BLaER1 treated with 17β-estradiol and CSF1 and Interleukin-3, amounts not matched to agents 10 nM and 100 nM (cell line): ENCODE data around the gene FGF10.

Source experiments
- H3K27ac ChIP-seq, 11 experiments: shearing (Covaris generic); formaldehyde crosslinking; 2 replicates each; pipeline ENCODE4 v1.8.1; 2022
- H3K27me3 ChIP-seq, 11 experiments: shearing (Covaris generic); formaldehyde crosslinking; 2 replicates each; pipeline ENCODE4 v1.8.1; 2022
- H3K36me3 ChIP-seq, 11 experiments: shearing (Covaris generic); formaldehyde crosslinking; 2 replicates each; pipeline ENCODE4 v1.8.1; 2022
- H3K4me1 ChIP-seq, 10 experiments: shearing (Covaris generic); formaldehyde crosslinking; 2 replicates each; pipeline ENCODE4 v1.8.1; 2022
- H3K4me2 ChIP-seq, 11 experiments: shearing (Covaris generic); formaldehyde crosslinking; 2 replicates each; pipeline ENCODE4 v1.8.1; 2022
- H3K4me3 ChIP-seq, 10 experiments: shearing (Covaris generic); formaldehyde crosslinking; 2 replicates each; pipeline ENCODE4 v1.8.1; 2022
- H3K9ac ChIP-seq, 11 experiments: shearing (Covaris generic); formaldehyde crosslinking; 2 replicates each; pipeline ENCODE4 v1.8.1; 2022
- H3K9me3 ChIP-seq, 11 experiments: shearing (Covaris generic); formaldehyde crosslinking; replicated peaks in 1 of 11; 2 replicates each; pipeline ENCODE4 v1.8.1; 2022
- H4K20me1 ChIP-seq, 11 experiments: shearing (Covaris generic); formaldehyde crosslinking; 2 replicates each; pipeline ENCODE4 v1.8.1; 2022
- Cebpa-rat ChIP-seq, 11 experiments: shearing (Covaris generic); IDR thresholded peaks; 2 replicates each; pipeline ENCODE4 v1.8.1; 2022

The FGF10 gene

GRCh38 chr5:44388321-44389089 is 715 bp downstream of the FGF10 start:
- Histone ChIP-seq H3K27ac (no peak overlapping the region), H3K4me2 (no peak overlapping the region), H4K20me1 (no peaks in the 10 kb centered on the region), H3K9me3 (peaks cover 0 to 11% (median 0%) of the 10 kb centered on the region in 11 experiments; a peak in 4 of 22 replicates), H3K27me3 (peaks cover 7 to 23% (median 13%) of the 10 kb centered on the region in 11 experiments; a peak in 14 of 22 replicates), H3K4me1 (peaks cover 0 to 42% (median 13%) of the 10 kb centered on the region in 10 experiments; a peak in 14 of 20 replicates), H3K9ac (no peak overlapping the region), H3K36me3 (no peaks in the 10 kb centered on the region), H3K4me3 (no peak overlapping the region)
- TF ChIP-seq Cebpa-rat (IDR thresholded peaks at IDR 0.05): no peak

- Histone ChIP-seq H3K36me3 (no peaks in the 10 kb centered on the region), H3K4me3 (no peak overlapping the region), H3K27me3 (peaks cover 7 to 23% (median 13%) of the 10 kb centered on the region in 11 experiments; a peak in 14 of 22 replicates), H3K27ac (no peak overlapping the region), H3K9ac (no peak overlapping the region), H3K9me3 (peaks cover 0 to 11% (median 0%) of the 10 kb centered on the region in 11 experiments; a peak in 4 of 22 replicates), H4K20me1 (no peaks in the 10 kb centered on the region), H3K4me2 (no peak overlapping the region), H3K4me1 (peaks cover 0 to 45% (median 13%) of the 10 kb centered on the region in 10 experiments; a peak in 14 of 20 replicates)
- no peak for TF ChIP-seq Cebpa-rat (IDR thresholded peaks at IDR 0.05)
Observed at GRCh38 chr5:44387921-44388320, 1.3 kb downstream of the FGF10 start.

- Histone ChIP-seq H3K27me3 (peaks cover 7 to 23% (median 13%) of the 10 kb centered on the region in 11 experiments; a peak in 14 of 22 replicates), H3K9ac (no peak overlapping the region), H3K27ac (no peak overlapping the region), H3K4me3 (no peak overlapping the region), H4K20me1 (no peaks in the 10 kb centered on the region), H3K36me3 (no peaks in the 10 kb centered on the region), H3K4me1 (peaks cover 0 to 45% (median 13%) of the 10 kb centered on the region in 10 experiments; a peak in 14 of 20 replicates), H3K9me3 (peaks cover 0 to 11% (median 0%) of the 10 kb centered on the region in 11 experiments; a peak in 4 of 22 replicates), H3K4me2 (peak overlapping the region in 3 of 11 experiments; percentile 25 to 41 (median 27); a peak in 6 of 22 replicates)
- no peak for TF ChIP-seq Cebpa-rat (IDR thresholded peaks at IDR 0.05)
Observed at GRCh38 chr5:44387406-44387805, 1.8 kb downstream of the FGF10 start.

- H3K4me1 ChIP-seq: peaks cover 0 to 40% (median 13%) of the 10 kb centered on the region in 10 experiments; a peak in 14 of 20 replicates
- H3K27me3 ChIP-seq: peaks cover 7 to 23% (median 13%) of the 10 kb centered on the region in 11 experiments; a peak in 14 of 22 replicates
- H3K9me3 ChIP-seq: peaks cover 0 to 11% (median 0%) of the 10 kb centered on the region in 11 experiments; a peak in 4 of 22 replicates
- H4K20me1 ChIP-seq: no peaks in the 10 kb centered on the region
- H3K4me2 ChIP-seq: peak overlapping the region in 8 of 11 experiments; percentile 13 to 90 (median 62); a peak in 15 of 22 replicates
- H3K9ac ChIP-seq: peak overlapping the region in 3 of 11 experiments; percentile 50 to 62 (median 54); a peak in 5 of 22 replicates
- H3K4me3 ChIP-seq: 0 out of 20 replicates have a peak overlapping the region, but pooled peaks of 1 of the 10 experiments have one; percentile 9
- TF ChIP-seq Cebpa-rat (IDR thresholded peaks at IDR 0.05): peak in 2 of 11 experiments; percentile 26 to 28; a peak in 1 of 22 replicates
- H3K36me3 ChIP-seq: no peaks in the 10 kb centered on the region
- peak overlapping the region in 9 of 11 experiments; percentile 14 to 83 (median 64); a peak in 15 of 22 replicates for H3K27ac ChIP-seq
Observed at GRCh38 chr5:44385291-44385900, 3.8 kb downstream of the FGF10 start.

GRCh38 chr5:44384816-44385215 is 4.4 kb downstream of the FGF10 start:
- H3K27ac ChIP-seq: peak overlapping the region in 9 of 11 experiments; percentile 14 to 83 (median 64); a peak in 15 of 22 replicates
- peaks cover 7 to 23% (median 13%) of the 10 kb centered on the region in 11 experiments; a peak in 14 of 22 replicates for H3K27me3 ChIP-seq
- TF ChIP-seq Cebpa-rat (IDR thresholded peaks at IDR 0.05): no peak

GRCh38 chr5:44382894-44383293 is 6.3 kb downstream of the FGF10 start:
- H3K27ac ChIP-seq: no peak overlapping the region
- H3K9ac ChIP-seq: no peak overlapping the region
- no peak for TF ChIP-seq Cebpa-rat (IDR thresholded peaks at IDR 0.05)
- H3K9me3 ChIP-seq: no peaks in the 10 kb centered on the region
- H3K4me1 ChIP-seq: peaks cover 0 to 40% (median 13%) of the 10 kb centered on the region in 10 experiments; a peak in 14 of 20 replicates
- H3K4me3 ChIP-seq: no peak overlapping the region
- H3K36me3 ChIP-seq: no peaks in the 10 kb centered on the region
- no peaks in the 10 kb centered on the region for H4K20me1 ChIP-seq
- H3K27me3 ChIP-seq: peaks cover 0 to 11% (median 5%) of the 10 kb centered on the region in 11 experiments; a peak in 9 of 22 replicates
- peak overlapping the region in 1 of 11 experiments; percentile 73; a peak in 1 of 22 replicates for H3K4me2 ChIP-seq

More at GRCh38 chr5:44384816-44385215, 4.4 kb downstream of the FGF10 start:
- Histone ChIP-seq H3K4me1 (peaks cover 0 to 40% (median 13%) of the 10 kb centered on the region in 10 experiments; a peak in 14 of 20 replicates), H3K36me3 (no peaks in the 10 kb centered on the region), H3K9me3 (peaks cover 0 to 11% (median 0%) of the 10 kb centered on the region in 11 experiments; a peak in 4 of 22 replicates), H3K4me3 (0 out of 20 replicates have a peak overlapping the region, but pooled peaks of 1 of the 10 experiments have one; percentile 9), H3K4me2 (peak overlapping the region in 8 of 11 experiments; percentile 13 to 90 (median 62); a peak in 15 of 22 replicates), H4K20me1 (no peaks in the 10 kb centered on the region), H3K9ac (peak overlapping the region in 5 of 11 experiments; percentile 6 to 62 (median 50); a peak in 7 of 22 replicates)

- Histone ChIP-seq H3K27me3 (no peaks in the 10 kb centered on the region), H3K4me1 (no peaks in the 10 kb centered on the region), H3K9me3 (peaks cover 0 to 16% (median 0%) of the 10 kb centered on the region in 11 experiments; a peak in 3 of 22 replicates), H3K36me3 (no peaks in the 10 kb centered on the region), H3K4me2 (no peak overlapping the region), H3K27ac (no peak overlapping the region), H3K9ac (no peak overlapping the region), H4K20me1 (no peaks in the 10 kb centered on the region), H3K4me3 (no peak overlapping the region)
- TF ChIP-seq Cebpa-rat (IDR thresholded peaks at IDR 0.05): no peak
Observed at GRCh38 chr5:44377057-44377456, 12.2 kb downstream of the FGF10 start.

GRCh38 chr5:44372028-44372427 is 17.2 kb downstream of the FGF10 start:
- Histone ChIP-seq H3K27me3 (no peaks in the 10 kb centered on the region), H3K4me1 (peaks cover 0 to 4% (median 0%) of the 10 kb centered on the region in 10 experiments; a peak in 1 of 20 replicates), H3K4me2 (no peak overlapping the region), H3K36me3 (no peaks in the 10 kb centered on the region), H3K4me3 (no peak overlapping the region), H3K9me3 (peaks cover 0 to 16% (median 0%) of the 10 kb centered on the region in 11 experiments; a peak in 3 of 22 replicates), H4K20me1 (no peaks in the 10 kb centered on the region), H3K27ac (no peak overlapping the region), H3K9ac (no peak overlapping the region)
- TF ChIP-seq Cebpa-rat (IDR thresholded peaks at IDR 0.05): no peak
